GM23338 (cell line): ENCODE results near the gene OR6B3.

Experiments
- CREB1 ChIP-seq: fragments of 250-450 bp; sonication (Bioruptor Pico); IDR thresholded peaks from 2 replicates; pipeline ENCODE4 v1.5.0; 2020; ENCODE audit warnings: low read depth, mild to moderate bottlenecking, moderate library complexity
- EZH2 ChIP-seq: fragments of 200-600 bp; sonication (generic); IDR thresholded peaks from one replicate; pipeline ENCODE4 v1.8.0; 2017; ENCODE audit warnings: antibody characterized with exemption, mild to moderate bottlenecking, low read depth; ENCODE audit not compliant: unreplicated experiment
- EZH2phosphoT487 ChIP-seq: fragments of 200-600 bp; sonication (generic); IDR thresholded peaks from one replicate; pipeline ENCODE4 v1.8.1; 2018; ENCODE audit warnings: antibody characterized with exemption; ENCODE audit not compliant: unreplicated experiment
- JUNB ChIP-seq: IDR thresholded peaks from one replicate; pipeline ENCODE4 v1.6.1; 2016; ENCODE audit warnings: antibody characterized with exemption; ENCODE audit not compliant: unreplicated experiment
- NANOG ChIP-seq: IDR thresholded peaks from 2 replicates; pipeline ENCODE4 v1.6.1; 2016; ENCODE audit warnings: antibody characterized with exemption, borderline replicate concordance
- POLR2AphosphoS5 ChIP-seq: IDR thresholded peaks from 2 replicates; pipeline ENCODE4 v1.6.1; 2016; ENCODE audit warnings: antibody characterized with exemption, low read depth
- STAT1 ChIP-seq: IDR thresholded peaks from one replicate; pipeline ENCODE4 v1.6.1; 2016; ENCODE audit warnings: antibody characterized with exemption; ENCODE audit not compliant: unreplicated experiment
- ZNF114 ChIP-seq: fragments of 250-450 bp; sonication (Bioruptor Pico); IDR thresholded peaks from 2 replicates; pipeline ENCODE4 v1.5.0; 2020; ENCODE audit warnings: mild to moderate bottlenecking, moderate library complexity
- ZNF331 ChIP-seq: fragments of 250-450 bp; sonication (Bioruptor Pico); IDR thresholded peaks from 2 replicates; pipeline ENCODE4 v1.5.0; 2020; ENCODE audit warnings: low read depth, mild to moderate bottlenecking, moderate library complexity
- TF ChIP-seq, protein P1 (sequence below), 2 experiments: fragments of 200-600 bp in 1 of 2; sonication (generic) in 1 of 2; conservative IDR thresholded peaks; 2 replicates each; pipeline versions ENCODE4 v1.5.1 to v1.6.1; 2016 to 2017; ENCODE audit warnings: antibody characterized with exemption in 2 of 2, low read depth in 2 of 2, mild to moderate bottlenecking in 2 of 2, moderate library complexity in 1 of 2
- TF ChIP-seq, protein P2 (sequence below): IDR thresholded peaks from one replicate; pipeline ENCODE4 v1.6.1; 2018; ENCODE audit warnings: antibody characterized with exemption; ENCODE audit not compliant: unreplicated experiment
- TF ChIP-seq, protein P3 (sequence below): IDR thresholded peaks from 2 replicates; pipeline ENCODE4 v1.6.1; 2016; ENCODE audit warnings: antibody characterized with exemption
- TF ChIP-seq, protein P4 (sequence below): fragments of 250-450 bp; sonication (Bioruptor Pico); IDR thresholded peaks from 2 replicates; pipeline ENCODE4 v1.5.0; 2020; ENCODE audit warnings: mild to moderate bottlenecking, moderate library complexity

DNA sequence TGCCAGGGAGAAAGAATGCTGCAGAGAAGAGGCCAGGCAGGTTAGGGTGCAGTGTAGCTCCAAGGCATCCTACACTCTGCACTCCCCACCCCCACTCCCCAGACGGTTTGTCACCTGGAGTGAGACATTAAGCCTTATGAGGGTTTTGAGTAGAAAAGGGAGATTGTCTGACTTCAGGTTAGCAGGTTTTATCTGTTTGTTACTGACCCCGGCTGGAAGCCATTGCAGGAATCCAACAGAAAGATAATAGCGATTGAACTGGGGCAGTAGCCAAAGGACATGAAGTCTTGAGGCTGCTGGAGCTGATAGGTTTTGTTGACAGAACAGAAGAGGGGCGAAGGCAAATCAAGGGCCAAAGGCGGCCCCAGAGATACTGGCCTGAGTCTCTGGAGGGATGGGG, 36.0 kb upstream of the OR6B3 start:
- TF ChIP-seq EZH2 (no peak), POLR2AphosphoS5 (no peak), EZH2phosphoT487 (no peak), ZNF114 (CRISPR knock-in tag) (no peak), JUNB (no peak), CREB1 (CRISPR knock-in tag) (no peak), STAT1 (no peak), NANOG (no peak), ZNF331 (CRISPR knock-in tag) (no peak)
- TF ChIP-seq, protein P1, sequence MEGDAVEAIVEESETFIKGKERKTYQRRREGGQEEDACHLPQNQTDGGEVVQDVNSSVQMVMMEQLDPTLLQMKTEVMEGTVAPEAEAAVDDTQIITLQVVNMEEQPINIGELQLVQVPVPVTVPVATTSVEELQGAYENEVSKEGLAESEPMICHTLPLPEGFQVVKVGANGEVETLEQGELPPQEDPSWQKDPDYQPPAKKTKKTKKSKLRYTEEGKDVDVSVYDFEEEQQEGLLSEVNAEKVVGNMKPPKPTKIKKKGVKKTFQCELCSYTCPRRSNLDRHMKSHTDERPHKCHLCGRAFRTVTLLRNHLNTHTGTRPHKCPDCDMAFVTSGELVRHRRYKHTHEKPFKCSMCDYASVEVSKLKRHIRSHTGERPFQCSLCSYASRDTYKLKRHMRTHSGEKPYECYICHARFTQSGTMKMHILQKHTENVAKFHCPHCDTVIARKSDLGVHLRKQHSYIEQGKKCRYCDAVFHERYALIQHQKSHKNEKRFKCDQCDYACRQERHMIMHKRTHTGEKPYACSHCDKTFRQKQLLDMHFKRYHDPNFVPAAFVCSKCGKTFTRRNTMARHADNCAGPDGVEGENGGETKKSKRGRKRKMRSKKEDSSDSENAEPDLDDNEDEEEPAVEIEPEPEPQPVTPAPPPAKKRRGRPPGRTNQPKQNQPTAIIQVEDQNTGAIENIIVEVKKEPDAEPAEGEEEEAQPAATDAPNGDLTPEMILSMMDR (conservative IDR thresholded peaks at IDR 0.05; ENCODE audit: low read depth in 2 of 2) = no peak
- TF ChIP-seq, protein P2, sequence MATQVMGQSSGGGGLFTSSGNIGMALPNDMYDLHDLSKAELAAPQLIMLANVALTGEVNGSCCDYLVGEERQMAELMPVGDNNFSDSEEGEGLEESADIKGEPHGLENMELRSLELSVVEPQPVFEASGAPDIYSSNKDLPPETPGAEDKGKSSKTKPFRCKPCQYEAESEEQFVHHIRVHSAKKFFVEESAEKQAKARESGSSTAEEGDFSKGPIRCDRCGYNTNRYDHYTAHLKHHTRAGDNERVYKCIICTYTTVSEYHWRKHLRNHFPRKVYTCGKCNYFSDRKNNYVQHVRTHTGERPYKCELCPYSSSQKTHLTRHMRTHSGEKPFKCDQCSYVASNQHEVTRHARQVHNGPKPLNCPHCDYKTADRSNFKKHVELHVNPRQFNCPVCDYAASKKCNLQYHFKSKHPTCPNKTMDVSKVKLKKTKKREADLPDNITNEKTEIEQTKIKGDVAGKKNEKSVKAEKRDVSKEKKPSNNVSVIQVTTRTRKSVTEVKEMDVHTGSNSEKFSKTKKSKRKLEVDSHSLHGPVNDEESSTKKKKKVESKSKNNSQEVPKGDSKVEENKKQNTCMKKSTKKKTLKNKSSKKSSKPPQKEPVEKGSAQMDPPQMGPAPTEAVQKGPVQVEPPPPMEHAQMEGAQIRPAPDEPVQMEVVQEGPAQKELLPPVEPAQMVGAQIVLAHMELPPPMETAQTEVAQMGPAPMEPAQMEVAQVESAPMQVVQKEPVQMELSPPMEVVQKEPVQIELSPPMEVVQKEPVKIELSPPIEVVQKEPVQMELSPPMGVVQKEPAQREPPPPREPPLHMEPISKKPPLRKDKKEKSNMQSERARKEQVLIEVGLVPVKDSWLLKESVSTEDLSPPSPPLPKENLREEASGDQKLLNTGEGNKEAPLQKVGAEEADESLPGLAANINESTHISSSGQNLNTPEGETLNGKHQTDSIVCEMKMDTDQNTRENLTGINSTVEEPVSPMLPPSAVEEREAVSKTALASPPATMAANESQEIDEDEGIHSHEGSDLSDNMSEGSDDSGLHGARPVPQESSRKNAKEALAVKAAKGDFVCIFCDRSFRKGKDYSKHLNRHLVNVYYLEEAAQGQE = no peak
- TF ChIP-seq, protein P3, sequence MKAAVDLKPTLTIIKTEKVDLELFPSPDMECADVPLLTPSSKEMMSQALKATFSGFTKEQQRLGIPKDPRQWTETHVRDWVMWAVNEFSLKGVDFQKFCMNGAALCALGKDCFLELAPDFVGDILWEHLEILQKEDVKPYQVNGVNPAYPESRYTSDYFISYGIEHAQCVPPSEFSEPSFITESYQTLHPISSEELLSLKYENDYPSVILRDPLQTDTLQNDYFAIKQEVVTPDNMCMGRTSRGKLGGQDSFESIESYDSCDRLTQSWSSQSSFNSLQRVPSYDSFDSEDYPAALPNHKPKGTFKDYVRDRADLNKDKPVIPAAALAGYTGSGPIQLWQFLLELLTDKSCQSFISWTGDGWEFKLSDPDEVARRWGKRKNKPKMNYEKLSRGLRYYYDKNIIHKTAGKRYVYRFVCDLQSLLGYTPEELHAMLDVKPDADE = no peak
- TF ChIP-seq, protein P4, sequence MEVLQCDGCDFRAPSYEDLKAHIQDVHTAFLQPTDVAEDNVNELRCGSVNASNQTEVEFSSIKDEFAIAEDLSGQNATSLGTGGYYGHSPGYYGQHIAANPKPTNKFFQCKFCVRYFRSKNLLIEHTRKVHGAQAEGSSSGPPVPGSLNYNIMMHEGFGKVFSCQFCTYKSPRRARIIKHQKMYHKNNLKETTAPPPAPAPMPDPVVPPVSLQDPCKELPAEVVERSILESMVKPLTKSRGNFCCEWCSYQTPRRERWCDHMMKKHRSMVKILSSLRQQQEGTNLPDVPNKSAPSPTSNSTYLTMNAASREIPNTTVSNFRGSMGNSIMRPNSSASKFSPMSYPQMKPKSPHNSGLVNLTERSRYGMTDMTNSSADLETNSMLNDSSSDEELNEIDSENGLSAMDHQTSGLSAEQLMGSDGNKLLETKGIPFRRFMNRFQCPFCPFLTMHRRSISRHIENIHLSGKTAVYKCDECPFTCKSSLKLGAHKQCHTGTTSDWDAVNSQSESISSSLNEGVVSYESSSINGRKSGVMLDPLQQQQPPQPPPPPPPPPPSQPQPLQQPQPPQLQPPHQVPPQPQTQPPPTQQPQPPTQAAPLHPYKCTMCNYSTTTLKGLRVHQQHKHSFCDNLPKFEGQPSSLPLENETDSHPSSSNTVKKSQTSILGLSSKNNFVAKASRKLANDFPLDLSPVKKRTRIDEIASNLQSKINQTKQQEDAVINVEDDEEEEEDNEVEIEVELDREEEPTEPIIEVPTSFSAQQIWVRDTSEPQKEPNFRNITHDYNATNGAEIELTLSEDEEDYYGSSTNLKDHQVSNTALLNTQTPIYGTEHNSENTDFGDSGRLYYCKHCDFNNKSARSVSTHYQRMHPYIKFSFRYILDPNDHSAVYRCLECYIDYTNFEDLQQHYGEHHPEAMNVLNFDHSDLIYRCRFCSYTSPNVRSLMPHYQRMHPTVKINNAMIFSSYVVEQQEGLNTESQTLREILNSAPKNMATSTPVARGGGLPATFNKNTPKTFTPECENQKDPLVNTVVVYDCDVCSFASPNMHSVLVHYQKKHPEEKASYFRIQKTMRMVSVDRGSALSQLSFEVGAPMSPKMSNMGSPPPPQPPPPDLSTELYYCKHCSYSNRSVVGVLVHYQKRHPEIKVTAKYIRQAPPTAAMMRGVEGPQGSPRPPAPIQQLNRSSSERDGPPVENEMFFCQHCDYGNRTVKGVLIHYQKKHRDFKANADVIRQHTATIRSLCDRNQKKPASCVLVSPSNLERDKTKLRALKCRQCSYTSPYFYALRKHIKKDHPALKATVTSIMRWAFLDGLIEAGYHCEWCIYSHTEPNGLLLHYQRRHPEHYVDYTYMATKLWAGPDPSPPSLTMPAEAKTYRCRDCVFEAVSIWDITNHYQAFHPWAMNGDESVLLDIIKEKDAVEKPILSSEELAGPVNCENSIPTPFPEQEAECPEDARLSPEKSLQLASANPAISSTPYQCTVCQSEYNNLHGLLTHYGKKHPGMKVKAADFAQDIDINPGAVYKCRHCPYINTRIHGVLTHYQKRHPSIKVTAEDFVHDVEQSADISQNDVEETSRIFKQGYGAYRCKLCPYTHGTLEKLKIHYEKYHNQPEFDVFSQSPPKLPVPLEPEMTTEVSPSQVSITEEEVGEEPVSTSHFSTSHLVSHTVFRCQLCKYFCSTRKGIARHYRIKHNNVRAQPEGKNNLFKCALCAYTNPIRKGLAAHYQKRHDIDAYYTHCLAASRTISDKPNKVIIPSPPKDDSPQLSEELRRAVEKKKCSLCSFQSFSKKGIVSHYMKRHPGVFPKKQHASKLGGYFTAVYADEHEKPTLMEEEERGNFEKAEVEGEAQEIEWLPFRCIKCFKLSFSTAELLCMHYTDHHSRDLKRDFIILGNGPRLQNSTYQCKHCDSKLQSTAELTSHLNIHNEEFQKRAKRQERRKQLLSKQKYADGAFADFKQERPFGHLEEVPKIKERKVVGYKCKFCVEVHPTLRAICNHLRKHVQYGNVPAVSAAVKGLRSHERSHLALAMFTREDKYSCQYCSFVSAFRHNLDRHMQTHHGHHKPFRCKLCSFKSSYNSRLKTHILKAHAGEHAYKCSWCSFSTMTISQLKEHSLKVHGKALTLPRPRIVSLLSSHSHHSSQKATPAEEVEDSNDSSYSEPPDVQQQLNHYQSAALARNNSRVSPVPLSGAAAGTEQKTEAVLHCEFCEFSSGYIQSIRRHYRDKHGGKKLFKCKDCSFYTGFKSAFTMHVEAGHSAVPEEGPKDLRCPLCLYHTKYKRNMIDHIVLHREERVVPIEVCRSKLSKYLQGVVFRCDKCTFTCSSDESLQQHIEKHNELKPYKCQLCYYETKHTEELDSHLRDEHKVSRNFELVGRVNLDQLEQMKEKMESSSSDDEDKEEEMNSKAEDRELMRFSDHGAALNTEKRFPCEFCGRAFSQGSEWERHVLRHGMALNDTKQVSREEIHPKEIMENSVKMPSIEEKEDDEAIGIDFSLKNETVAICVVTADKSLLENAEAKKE = no peak
